Panc1 (cell line): ENCODE results near the gene SCUBE2. TPM values are rescaled to one million over a fixed set of nuclear protein-coding genes. Genes with fewer than 3 reads are reported as not detected.

Source experiments
- ATAC-seq: fragments of 200-7000 bp; cut with Tn5 transposase; 2 replicates; pipeline ENCODE4 v1.9.1; 2020; ENCODE audit warnings: mild to moderate bottlenecking, moderate library complexity
- BruUV-seq: library from RNA; stranded (reverse); fragments of 400-500 nt; replicated peaks from 2 replicates; lab custom pipeline; 2021; lab: Mats Ljungman, UMichigan
- CTCF ChIA-PET: fragments of 300-600 bp; sonication (Branson Sonifier 250); formaldehyde crosslinking; loops from one replicate; lab custom pipeline; 2022; ENCODE audit warnings: antibody characterized with exemption; lab: Charles Lee
- POLR2A ChIA-PET: fragments of 300-600 bp; sonication (Branson Sonifier 250); formaldehyde crosslinking; loops from one replicate; lab custom pipeline; 2022; ENCODE audit warnings: antibody characterized with exemption; lab: Charles Lee
- DNase-seq: peaks from one replicate; pipeline ENCODE4 v3.0.0-alpha.2; 2010; ENCODE audit warnings: low read depth, low spot score
- H3K27ac ChIP-seq: 2 replicates; pipeline ENCODE4 v1.5.1; 2011; ENCODE audit warnings: mild to moderate bottlenecking, low read length, inconsistent platforms
- H3K27me3 ChIP-seq: fragments of 200-500 bp; sonication (Bioruptor generic); 2 replicates; pipeline ENCODE4 v1.6.0; 2014; ENCODE audit warnings: low read length, inconsistent platforms; ENCODE audit not compliant: control insufficient read depth, insufficient read depth
- H3K36me3 ChIP-seq: fragments of 200-500 bp; sonication (Bioruptor generic); 2 replicates; pipeline ENCODE4 v1.5.1; 2014; ENCODE audit warnings: inconsistent platforms, mild to moderate bottlenecking, low read length, moderate library complexity; ENCODE audit not compliant: control insufficient read depth, insufficient read depth
- H3K4me1 ChIP-seq: 2 replicates; pipeline ENCODE4 v1.5.1; 2011; ENCODE audit warnings: inconsistent platforms, mild to moderate bottlenecking, low read length, moderate library complexity; ENCODE audit not compliant: control insufficient read depth, insufficient read depth
- H3K4me3 ChIP-seq, 2 experiments: 2 replicates each; pipeline ENCODE4 v1.5.1; 2011 to 2012; ENCODE audit warnings: low read depth in 2 of 2, low read length in 2 of 2, mild to moderate bottlenecking in 2 of 2, inconsistent platforms in 1 of 2, moderate library complexity in 1 of 2
- H3K9me3 ChIP-seq: fragments of 200-500 bp; sonication (Bioruptor generic); 2 replicates; pipeline ENCODE4 v1.5.1; 2014; ENCODE audit warnings: low read depth, mild to moderate bottlenecking, inconsistent platforms, low read length, moderate library complexity; ENCODE audit not compliant: control insufficient read depth, insufficient read depth
- POLR2AphosphoS5 ChIP-seq: IDR thresholded peaks from 2 replicates; pipeline ENCODE4 v1.6.1; 2012; ENCODE audit warnings: mild to moderate bottlenecking, low read depth, low read length, moderate library complexity
- SIN3A ChIP-seq: IDR thresholded peaks from 2 replicates; pipeline ENCODE4 v1.6.1; 2012; ENCODE audit warnings: low read depth, mild to moderate bottlenecking, low read length, moderate library complexity, borderline replicate concordance; ENCODE audit not compliant: insufficient read depth
- TCF7L2 ChIP-seq: IDR thresholded peaks from 2 replicates; pipeline ENCODE4 v1.6.1; 2011; ENCODE audit warnings: mild to moderate bottlenecking, low read depth, low read length, inconsistent platforms
- in situ Hi-C: cut with HindIII; loops from 2 replicates; pipeline ENCODE4 v1.10.0; 2016; ENCODE audit warnings: low sequenced_read_pairs, low pct_unique_long_range_greater_than_20kb
- intact Hi-C: fragments of 100-400 bp; cut with micrococcal nuclease; formaldehyde crosslinking; loops from one replicate; pipeline ENCODE4 v1.10.0; 2022; ENCODE audit not compliant: unreplicated experiment
- total RNA-seq: library from RNA; stranded (reverse); gene quantifications from one replicate; pipeline ENCODE4 v1.2.1, GENCODE V29; 2021; ENCODE audit not compliant: unreplicated experiment
- TF ChIP-seq, protein P1 (sequence below), 2 experiments: IDR thresholded peaks; 2 replicates each; pipeline ENCODE4 v1.6.1; 2011 to 2012; ENCODE audit warnings: low read depth in 2 of 2, control low read depth in 1 of 2, low read length in 1 of 2, mild to moderate bottlenecking in 1 of 2, moderate library complexity in 1 of 2; ENCODE audit not compliant: insufficient read depth in 1 of 2
- TF ChIP-seq, protein P2 (sequence below): fragments of 450-650 bp; IDR thresholded peaks from 2 replicates; pipeline ENCODE4 v1.5.1; 2017; ENCODE audit warnings: mild to moderate bottlenecking

The SCUBE2 gene
- total RNA-seq, 1 experiment from 2014 or later = 2.8 TPM

DNA sequence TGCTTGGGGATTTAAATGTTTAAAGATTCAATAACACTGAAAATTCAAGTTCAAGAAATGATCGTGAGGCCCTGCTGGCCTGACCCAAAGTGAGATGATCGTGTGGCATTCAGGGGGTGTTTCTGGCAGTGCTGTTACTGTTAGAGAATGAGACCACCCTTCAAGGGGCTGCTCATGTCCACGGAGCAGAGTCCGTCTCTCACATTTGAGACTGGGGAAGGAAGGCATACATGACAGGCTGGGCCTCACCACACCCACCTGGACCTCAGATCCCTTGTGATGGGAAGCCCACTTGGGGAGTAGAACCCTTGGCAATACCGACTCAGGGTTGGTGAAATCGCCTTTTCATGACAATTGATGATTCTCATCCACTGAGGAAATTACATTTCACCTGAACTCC is 71.5 kb downstream of the SCUBE2 start:
- no peak overlapping the region for H3K27ac ChIP-seq
- ChIA-PET POLR2A (no interaction called here), CTCF (interaction anchor here (1.5 kb wide), 1 partner anchor 118 kb away, joined by 4 read pairs; no protein-coding TSS in a partner anchor)
- H3K9me3 ChIP-seq = no peaks in the 10 kb centered on the region
- in situ Hi-C loops (no loop called here), intact Hi-C loops (loop anchor here (5.0 kb wide), 1 partner anchor 487 kb away; no protein-coding TSS in a partner anchor)
- TF ChIP-seq TCF7L2 (no peak), POLR2AphosphoS5 (no peak), SIN3A (no peak)
- TF ChIP-seq, protein P1, sequence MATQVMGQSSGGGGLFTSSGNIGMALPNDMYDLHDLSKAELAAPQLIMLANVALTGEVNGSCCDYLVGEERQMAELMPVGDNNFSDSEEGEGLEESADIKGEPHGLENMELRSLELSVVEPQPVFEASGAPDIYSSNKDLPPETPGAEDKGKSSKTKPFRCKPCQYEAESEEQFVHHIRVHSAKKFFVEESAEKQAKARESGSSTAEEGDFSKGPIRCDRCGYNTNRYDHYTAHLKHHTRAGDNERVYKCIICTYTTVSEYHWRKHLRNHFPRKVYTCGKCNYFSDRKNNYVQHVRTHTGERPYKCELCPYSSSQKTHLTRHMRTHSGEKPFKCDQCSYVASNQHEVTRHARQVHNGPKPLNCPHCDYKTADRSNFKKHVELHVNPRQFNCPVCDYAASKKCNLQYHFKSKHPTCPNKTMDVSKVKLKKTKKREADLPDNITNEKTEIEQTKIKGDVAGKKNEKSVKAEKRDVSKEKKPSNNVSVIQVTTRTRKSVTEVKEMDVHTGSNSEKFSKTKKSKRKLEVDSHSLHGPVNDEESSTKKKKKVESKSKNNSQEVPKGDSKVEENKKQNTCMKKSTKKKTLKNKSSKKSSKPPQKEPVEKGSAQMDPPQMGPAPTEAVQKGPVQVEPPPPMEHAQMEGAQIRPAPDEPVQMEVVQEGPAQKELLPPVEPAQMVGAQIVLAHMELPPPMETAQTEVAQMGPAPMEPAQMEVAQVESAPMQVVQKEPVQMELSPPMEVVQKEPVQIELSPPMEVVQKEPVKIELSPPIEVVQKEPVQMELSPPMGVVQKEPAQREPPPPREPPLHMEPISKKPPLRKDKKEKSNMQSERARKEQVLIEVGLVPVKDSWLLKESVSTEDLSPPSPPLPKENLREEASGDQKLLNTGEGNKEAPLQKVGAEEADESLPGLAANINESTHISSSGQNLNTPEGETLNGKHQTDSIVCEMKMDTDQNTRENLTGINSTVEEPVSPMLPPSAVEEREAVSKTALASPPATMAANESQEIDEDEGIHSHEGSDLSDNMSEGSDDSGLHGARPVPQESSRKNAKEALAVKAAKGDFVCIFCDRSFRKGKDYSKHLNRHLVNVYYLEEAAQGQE (IDR thresholded peaks at IDR 0.05; ENCODE audit: insufficient read depth in 1 of 2, low read depth in 2 of 2, low read length in 1 of 2) = no peak
- DNase-seq (no peak), ATAC-seq (no peak)
- no peaks in the 10 kb centered on the region for H3K4me1 ChIP-seq
- no TSS peak for BruUV-seq
- H3K36me3 ChIP-seq = no peaks in the 10 kb centered on the region
- H3K4me3 ChIP-seq = no peak overlapping the region
- H3K27me3 ChIP-seq = no peaks in the 10 kb centered on the region

DNA sequence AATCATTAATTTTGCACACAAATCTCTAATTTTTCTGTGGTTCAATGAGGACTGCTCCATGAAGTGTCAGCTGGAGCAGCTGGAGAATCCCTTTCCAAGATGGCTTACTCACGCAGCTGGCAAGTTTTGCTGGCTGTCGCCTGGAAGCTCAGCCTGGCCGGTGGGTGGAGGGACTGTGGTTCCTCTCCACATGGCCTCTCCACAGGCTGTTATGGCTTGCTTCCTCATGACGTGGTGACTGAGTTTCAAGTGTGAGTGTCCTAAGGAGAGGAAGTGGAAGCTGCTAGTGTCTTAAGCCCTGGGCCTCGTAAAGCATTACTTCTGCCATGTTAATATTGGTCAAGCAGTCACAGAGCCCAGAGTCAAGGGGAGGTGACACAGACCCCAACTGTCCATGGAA is 73.6 kb downstream of the SCUBE2 start:
- TF ChIP-seq, protein P1 (IDR thresholded peaks at IDR 0.05; ENCODE audit: insufficient read depth in 1 of 2, low read depth in 2 of 2, low read length in 1 of 2) = no peak
- TF ChIP-seq, protein P2, sequence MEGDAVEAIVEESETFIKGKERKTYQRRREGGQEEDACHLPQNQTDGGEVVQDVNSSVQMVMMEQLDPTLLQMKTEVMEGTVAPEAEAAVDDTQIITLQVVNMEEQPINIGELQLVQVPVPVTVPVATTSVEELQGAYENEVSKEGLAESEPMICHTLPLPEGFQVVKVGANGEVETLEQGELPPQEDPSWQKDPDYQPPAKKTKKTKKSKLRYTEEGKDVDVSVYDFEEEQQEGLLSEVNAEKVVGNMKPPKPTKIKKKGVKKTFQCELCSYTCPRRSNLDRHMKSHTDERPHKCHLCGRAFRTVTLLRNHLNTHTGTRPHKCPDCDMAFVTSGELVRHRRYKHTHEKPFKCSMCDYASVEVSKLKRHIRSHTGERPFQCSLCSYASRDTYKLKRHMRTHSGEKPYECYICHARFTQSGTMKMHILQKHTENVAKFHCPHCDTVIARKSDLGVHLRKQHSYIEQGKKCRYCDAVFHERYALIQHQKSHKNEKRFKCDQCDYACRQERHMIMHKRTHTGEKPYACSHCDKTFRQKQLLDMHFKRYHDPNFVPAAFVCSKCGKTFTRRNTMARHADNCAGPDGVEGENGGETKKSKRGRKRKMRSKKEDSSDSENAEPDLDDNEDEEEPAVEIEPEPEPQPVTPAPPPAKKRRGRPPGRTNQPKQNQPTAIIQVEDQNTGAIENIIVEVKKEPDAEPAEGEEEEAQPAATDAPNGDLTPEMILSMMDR = no peak
- POLR2A ChIA-PET = no interaction called here
- in situ Hi-C loops (no loop called here), intact Hi-C loops (loop anchor here (5.0 kb wide), 1 partner anchor 490 kb away; no protein-coding TSS in a partner anchor)
- no peaks in the 10 kb centered on the region for H3K4me1 ChIP-seq
- no peaks in the 10 kb centered on the region for H3K9me3 ChIP-seq
- H3K36me3 ChIP-seq = no peaks in the 10 kb centered on the region
- no peak overlapping the region for H3K4me3 ChIP-seq
- no peaks in the 10 kb centered on the region for H3K27me3 ChIP-seq
- ATAC-seq (no peak), DNase-seq (no peak)
- CTCF ChIA-PET = interaction anchor here (3.4 kb wide), 1 partner anchor 120 kb away, joined by 48 read pairs; no protein-coding TSS in a partner anchor
- no peak overlapping the region for H3K27ac ChIP-seq
- no TSS peak for BruUV-seq
